ENCODE data around the gene CHPF. TPM values are rescaled to one million over a fixed set of nuclear protein-coding genes. Genes with fewer than 3 reads are reported as not detected.

The CHPF gene
- total and polyA plus RNA-seq, 10 of the 15 experiments (the other 5 are each of a cell fraction or from before 2014, with no cell fraction given), result 0.09 to 17.4 (median 8.3) TPM; not detected in 1

- H4K20me1 ChIP-seq (ENCODE audit: control insufficient read depth, insufficient read depth), result no peaks in the 10 kb centered on the region
- FAIRE-seq (no peak), DNase-seq (ENCODE audit: low read depth, low spot score) (no peak), ATAC-seq (no peak)
- no peak overlapping the region for H3K4me3 ChIP-seq
- H3K4me1 ChIP-seq (ENCODE audit: control insufficient read depth, insufficient read depth, low read length), result no peaks in the 10 kb centered on the region
- H3K9ac ChIP-seq (ENCODE audit: control insufficient read depth, insufficient read depth, low read length), result no peak overlapping the region
- in situ Hi-C loops (cut with MboI), result no loop called here
- no peaks in the 10 kb centered on the region for H3K9me3 ChIP-seq (replicated peaks; ENCODE audit: control insufficient read depth, insufficient read depth, low read length)
- H3K36me3 ChIP-seq (ENCODE audit: control insufficient read depth in 2 of 2, insufficient read depth in 2 of 2, low read length in 1 of 2), result no peaks in the 10 kb centered on the region
- TF ChIP-seq RBBP5 (conservative IDR thresholded peaks at IDR 0.05) (no peak), IRF3 (IDR thresholded peaks at IDR 0.05) (no peak)
- no TSS peak for BruUV-seq (replicated peaks)
- peaks cover 15 to 17% of the 10 kb centered on the region in 2 experiments; a peak in 3 of 4 replicates for H3K27me3 ChIP-seq (replicated peaks in 1 of 2; ENCODE audit: control insufficient read depth in 2 of 2, insufficient read depth in 2 of 2, low read length in 1 of 2)
- no peak overlapping the region for H3K27ac ChIP-seq (ENCODE audit: control insufficient read depth, insufficient read depth)
- 9% methylated on average over 4 of the region's 4 CpGs for WGBS (ENCODE audit: insufficient coverage, insufficient replicate concordance, low lambda C conversion rate, missing lambda C conversion rate)
- ChIA-PET POLR2A (no interaction called here), CTCF (interaction anchor here (1.5 kb wide), 1 partner anchor 19 kb away, joined by 5 read pairs; no protein-coding TSS in a partner anchor), SMC1A (ENCODE audit: uncharacterized antibody, unreplicated experiment) (no interaction called here), RAD21 (ENCODE audit: unreplicated experiment) (no interaction called here)
- no peak overlapping the region for H3K4me2 ChIP-seq (ENCODE audit: control insufficient read depth, insufficient read depth)
- H2AFZ ChIP-seq (ENCODE audit: control insufficient read depth, low read depth, low read length), result no peak overlapping the region
- no peaks in the 10 kb centered on the region for H3K79me2 ChIP-seq (ENCODE audit: control insufficient read depth, insufficient read depth, low read length)
- intact Hi-C loops (cut with micrococcal nuclease; ENCODE audit: unreplicated experiment), result no loop called here
Observed at GRCh38 chr2:219513787-219514186, 29.8 kb downstream of the CHPF start.

GRCh38 chr2:219512524-219513216 lies 30.9 kb downstream of the CHPF start:
- Histone ChIP-seq H3K27me3 (replicated peaks in 1 of 2; ENCODE audit: control insufficient read depth in 2 of 2, insufficient read depth in 2 of 2, low read length in 1 of 2) (peaks cover 15 to 17% of the 10 kb centered on the region in 2 experiments; a peak in 3 of 4 replicates), H3K4me2 (ENCODE audit: control insufficient read depth, insufficient read depth) (no peak overlapping the region), H3K4me3 (no peak overlapping the region), H3K4me1 (ENCODE audit: control insufficient read depth, insufficient read depth, low read length) (no peaks in the 10 kb centered on the region), H2AFZ (ENCODE audit: control insufficient read depth, low read depth, low read length) (no peak overlapping the region), H3K9me3 (replicated peaks; ENCODE audit: control insufficient read depth, insufficient read depth, low read length) (no peaks in the 10 kb centered on the region), H4K20me1 (ENCODE audit: control insufficient read depth, insufficient read depth) (no peaks in the 10 kb centered on the region), H3K9ac (ENCODE audit: control insufficient read depth, insufficient read depth, low read length) (no peak overlapping the region), H3K79me2 (ENCODE audit: control insufficient read depth, insufficient read depth, low read length) (no peaks in the 10 kb centered on the region), H3K36me3 (ENCODE audit: control insufficient read depth in 2 of 2, insufficient read depth in 2 of 2, low read length in 1 of 2) (no peaks in the 10 kb centered on the region), H3K27ac (ENCODE audit: control insufficient read depth, insufficient read depth) (no peak overlapping the region)
- no peak for FAIRE-seq
- ChIA-PET SMC1A (ENCODE audit: uncharacterized antibody, unreplicated experiment) (interaction anchor here (1.3 kb wide), 1 partner anchor 17 kb away, joined by 3 read pairs; no protein-coding TSS in a partner anchor), RAD21 (ENCODE audit: unreplicated experiment) (no interaction called here), CTCF (no interaction called here), POLR2A (no interaction called here)
- in situ Hi-C loops (cut with MboI), result no loop called here
- intact Hi-C loops (cut with micrococcal nuclease; ENCODE audit: unreplicated experiment), result no loop called here
- BruUV-seq (replicated peaks), result no TSS peak
- 7% methylated on average over 11 of the region's 16 CpGs for WGBS (ENCODE audit: insufficient coverage, insufficient replicate concordance, low lambda C conversion rate, missing lambda C conversion rate)
- no peak for ATAC-seq
- DNase-seq (ENCODE audit: low read depth, low spot score), result no peak
- no peak for TF ChIP-seq CBX3 (IDR thresholded peaks at IDR 0.05; ENCODE audit: borderline replicate concordance, low read depth)
- no peak for TF ChIP-seq ZNF687 (IDR thresholded peaks at IDR 0.05)
- TF ChIP-seq RUNX3 (IDR thresholded peaks at IDR 0.05; ENCODE audit: low read length), result no peak
- TF ChIP-seq CHD4 (IDR thresholded peaks at IDR 0.05), result no peak
- TF ChIP-seq ZNF24 (IDR thresholded peaks at IDR 0.05), result no peak
- TF ChIP-seq E2F8 (IDR thresholded peaks at IDR 0.05; ENCODE audit: low read depth, partially characterized antibody), result no peak
- no peak for TF ChIP-seq ZSCAN29 (IDR thresholded peaks at IDR 0.05)
- no peak for TF ChIP-seq GABPA (IDR thresholded peaks at IDR 0.05; ENCODE audit: low read depth)

Measured in GM12878 (cell line).